ENCODE data around the gene GPR15LG.

The GPR15LG gene

DNA sequence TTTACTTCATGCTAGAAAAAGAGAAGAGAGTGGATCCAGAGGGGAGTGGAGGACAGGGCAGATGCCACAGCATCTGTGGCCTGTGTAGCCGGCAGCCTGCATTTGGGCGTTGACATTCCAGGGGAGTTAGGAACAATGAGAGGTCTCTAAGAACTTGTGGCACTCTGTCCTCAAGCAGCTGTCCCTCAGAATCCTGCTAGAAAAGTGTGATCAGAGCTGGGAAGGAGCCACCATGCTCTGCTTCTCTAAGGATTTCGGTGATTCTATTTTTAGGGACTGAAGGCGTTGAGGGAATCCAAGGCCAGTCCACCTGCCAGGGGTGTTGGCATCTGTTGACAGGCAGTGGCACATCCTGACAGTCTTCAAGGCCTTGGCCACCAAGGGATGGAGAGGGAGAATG lies 44.1 kb downstream of the GPR15LG start:
- no peak for DNase-seq

GRCh38 chr10:84221916-84222315 lies 48.3 kb downstream of the GPR15LG start:
- no peak for DNase-seq

GRCh38 chr10:84224411-84225028 lies 50.9 kb downstream of the GPR15LG start:
- no peak for DNase-seq

DNA sequence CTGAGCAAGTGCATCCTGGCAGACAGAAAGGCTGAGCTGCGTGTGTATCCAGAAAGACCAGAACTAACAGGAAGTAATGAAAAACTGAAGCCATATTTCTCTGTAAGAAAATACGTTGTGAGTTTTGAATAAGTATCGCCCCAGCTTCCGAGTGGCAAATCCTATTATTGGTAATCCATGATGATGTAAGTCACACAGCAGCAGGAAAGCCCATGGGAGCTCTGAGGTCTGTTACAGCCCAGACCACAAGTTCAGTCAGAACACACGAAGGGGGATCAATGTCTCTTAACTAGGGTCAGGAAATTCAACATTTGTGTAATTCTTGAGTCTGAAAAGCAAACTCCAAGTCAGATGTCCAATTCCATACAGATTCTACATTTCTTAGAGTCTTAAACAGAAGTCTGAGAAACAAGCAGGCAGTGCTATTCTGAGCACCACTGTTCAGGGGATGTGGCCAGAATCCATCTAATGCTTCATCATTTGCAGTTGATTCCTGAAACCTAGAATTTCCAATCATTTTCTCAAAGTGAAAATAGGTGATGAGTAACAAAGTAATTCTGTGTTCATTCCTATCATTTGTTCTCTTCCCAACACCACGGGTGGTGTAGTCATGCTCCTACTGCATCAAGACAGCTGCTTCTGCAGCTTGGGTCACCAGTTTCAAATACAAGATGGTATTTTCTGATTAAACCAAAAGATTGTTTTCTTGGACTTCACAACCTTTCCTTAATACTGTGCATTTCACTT lies 52.0 kb downstream of the GPR15LG start, which contains the start of gene LRIT2:
TSS of gene LRIT2 (minus strand) at position 118 of the 747 bp plus-strand sequence. CDS start at position 94, 24 bp downstream.
- no peak for DNase-seq

DNA sequence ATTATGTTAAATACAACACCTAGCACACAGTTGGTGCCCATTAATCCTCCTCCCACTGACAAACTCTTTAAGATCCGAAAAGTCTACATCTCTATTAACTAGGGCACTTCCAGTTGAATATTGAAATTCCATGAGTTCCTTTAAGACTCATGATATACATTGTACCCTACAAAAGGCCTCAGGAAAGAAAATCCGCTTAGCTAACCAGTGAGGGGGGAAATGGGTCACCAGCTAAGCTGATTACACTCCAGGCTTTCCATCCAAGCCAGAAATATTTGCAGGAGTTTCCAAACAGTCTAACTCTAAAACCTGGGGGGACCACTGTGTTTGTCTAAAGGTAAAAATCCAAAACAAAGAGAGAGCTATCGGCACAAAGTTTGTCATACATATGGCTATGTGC lies 53.0 kb downstream of the GPR15LG start:
- no peak for DNase-seq

GRCh38 chr10:84227810-84228209 lies 54.2 kb downstream of the GPR15LG start:
- DNase-seq, result no peak

GRCh38 chr10:84230359-84230758 lies 56.8 kb downstream of the GPR15LG start:
- DNase-seq, result no peak

- no peak for DNase-seq
Observed at GRCh38 chr10:84232376-84232775, 58.8 kb downstream of the GPR15LG start.

- DNase-seq, result no peak
Observed at GRCh38 chr10:84233940-84234339, 60.3 kb downstream of the GPR15LG start.

GRCh38 chr10:84234479-84234878 lies 60.9 kb downstream of the GPR15LG start:
- no peak for DNase-seq

All from Kasumi-1 (cell line).